A549 (cell line): ENCODE results near the gene LSM3. TPM values are rescaled to one million over a fixed set of nuclear protein-coding genes. Genes with fewer than 3 reads are reported as not detected.

ENCODE experiments used
- ATAC-seq, 2 experiments: fragments of 200-7000 bp in 1 of 2; fragments of >200 bp in 1 of 2; cut with Nextera tagmentation in 1 of 2; cut with Tn5 transposase in 1 of 2; 3 replicates each; pipeline versions ENCODE4 v1.8.0 to v1.9.1; 2018 to 2020; ENCODE audit warnings: mild to moderate bottlenecking in 1 of 2, moderate library complexity in 1 of 2
- CTCF ChIA-PET: fragments of 300-600 bp; sonication (Branson Sonifier 250); formaldehyde crosslinking; extraction: SDS; loops from one replicate; lab custom pipeline; 2021; ENCODE audit warnings: antibody characterized with exemption, inconsistent platforms; lab: Yijun Ruan, JAX
- POLR2A ChIA-PET: fragments of 350-600 bp; formaldehyde crosslinking; extraction: SDS; loops from one replicate; lab custom pipeline; 2021; ENCODE audit warnings: antibody characterized with exemption, inconsistent platforms; lab: Yijun Ruan, JAX
- DNase-seq, 2 experiments: peaks; one replicate each; pipeline versions ENCODE4 v3.0.0 to v3.0.0-alpha.2; 2011 to 2016; ENCODE audit warnings: low read depth in 1 of 2, low spot score in 1 of 2
- FAIRE-seq: peaks from 2 replicates; lab custom pipeline; 2011; peaks lifted over from hg19 to GRCh38; lab: Jason Lieb, UNC
- H3K27ac ChIP-seq, 2 experiments: fragments of >200 bp; sonication (Bioruptor Twin); formaldehyde crosslinking; 3 replicates each; pipeline ENCODE4 v1.5.1; 2016 to 2017
- H3K4me1 ChIP-seq: fragments of >200 bp; sonication (Bioruptor Twin); formaldehyde crosslinking; 3 replicates; pipeline ENCODE4 v1.6.1; 2016
- H3K4me2 ChIP-seq: fragments of >200 bp; sonication (Bioruptor Twin); formaldehyde crosslinking; 3 replicates; pipeline ENCODE4 v1.6.1; 2016
- H3K4me3 ChIP-seq: fragments of >200 bp; sonication (Bioruptor Twin); formaldehyde crosslinking; 3 replicates; pipeline ENCODE4 v1.5.1; 2016
- H3K9me3 ChIP-seq: fragments of >200 bp; sonication (Bioruptor Twin); formaldehyde crosslinking; 3 replicates; pipeline ENCODE4 v1.6.1; 2016
- BHLHE40 ChIP-seq: IDR thresholded peaks from 2 replicates; pipeline ENCODE4 v1.6.1; 2012; ENCODE audit warnings: low read depth, low read length, inconsistent platforms
- CBX8 ChIP-seq: fragments of 200-600 bp; sonication (generic); IDR thresholded peaks from 2 replicates; pipeline ENCODE4 v1.6.1; 2016
- CEBPB ChIP-seq, 2 experiments: fragments of >200 bp in 1 of 2; sonication (Bioruptor Twin) in 1 of 2; formaldehyde crosslinking in 1 of 2; IDR thresholded peaks; 2 replicates each; pipeline ENCODE4 v1.6.1; 2012 to 2016
- EHMT2 ChIP-seq: fragments of 200-600 bp; sonication (generic); IDR thresholded peaks from 2 replicates; pipeline ENCODE4 v1.6.1; 2016; ENCODE audit warnings: antibody characterized with exemption, low read depth, mild to moderate bottlenecking, moderate library complexity
- FOXS1 ChIP-seq: fragments of 250-450 bp; sonication (Bioruptor Pico); IDR thresholded peaks from 2 replicates; pipeline ENCODE4 v1.5.0; 2020; ENCODE audit warnings: mild to moderate bottlenecking, moderate library complexity
- HOXA7 ChIP-seq: fragments of 250-450 bp; sonication (Bioruptor Pico); IDR thresholded peaks from 2 replicates; pipeline ENCODE4 v1.5.0; 2020; ENCODE audit warnings: mild to moderate bottlenecking, moderate library complexity
- HOXB13 ChIP-seq: fragments of 250-450 bp; sonication (Bioruptor Pico); IDR thresholded peaks from 2 replicates; pipeline ENCODE4 v1.5.0; 2020; ENCODE audit warnings: low read depth, mild to moderate bottlenecking, moderate library complexity
- MAZ ChIP-seq: fragments of 150-350 bp; IDR thresholded peaks from 2 replicates; pipeline ENCODE4 v1.6.1; 2014; ENCODE audit warnings: antibody characterized with exemption, low read depth, low read length, borderline replicate concordance
- NPAS2 ChIP-seq: fragments of 250-450 bp; sonication (Bioruptor Pico); IDR thresholded peaks from 2 replicates; pipeline ENCODE4 v1.8.0; 2022; ENCODE audit warnings: mild to moderate bottlenecking, moderate library complexity, borderline replicate concordance
- PBX3 ChIP-seq: IDR thresholded peaks from 2 replicates; pipeline ENCODE4 v1.6.1; 2012
- POLR2A ChIP-seq: IDR thresholded peaks from 2 replicates; pipeline ENCODE4 v1.6.1; 2012; ENCODE audit warnings: mild to moderate bottlenecking, low read length
- RCOR1 ChIP-seq: fragments of 150-350 bp; IDR thresholded peaks from 2 replicates; pipeline ENCODE4 v1.6.1; 2014; ENCODE audit warnings: antibody characterized with exemption, low read length, low read depth
- REST ChIP-seq: fragments of 200-600 bp; sonication (generic); IDR thresholded peaks from 2 replicates; pipeline ENCODE4 v1.6.1; 2016; ENCODE audit warnings: antibody characterized with exemption, mild to moderate bottlenecking, moderate library complexity
- SMC3 ChIP-seq: fragments of >200 bp; sonication (Bioruptor Twin); formaldehyde crosslinking; IDR thresholded peaks from 3 replicates; pipeline ENCODE4 v1.6.1; 2018; ENCODE audit warnings: inconsistent platforms
- SREBF2 ChIP-seq: fragments of 450-650 bp; IDR thresholded peaks from 2 replicates; pipeline ENCODE4 v1.6.1; 2014; ENCODE audit warnings: mild to moderate bottlenecking, moderate library complexity
- TP53 ChIP-seq: fragments of 250-450 bp; sonication (Bioruptor Pico); IDR thresholded peaks from 2 replicates; pipeline ENCODE4 v1.5.0; 2021; ENCODE audit warnings: mild to moderate bottlenecking, moderate library complexity
- ZC3H11A ChIP-seq: fragments of 450-650 bp; IDR thresholded peaks from 2 replicates; pipeline ENCODE4 v1.6.1; 2014; ENCODE audit warnings: antibody characterized with exemption, mild to moderate bottlenecking
- ZFP36 ChIP-seq: fragments of 450-650 bp; IDR thresholded peaks from 2 replicates; pipeline ENCODE4 v1.6.1; 2014; ENCODE audit warnings: borderline replicate concordance; ENCODE audit not compliant: partially characterized antibody
- ZNF302 ChIP-seq: fragments of 250-450 bp; sonication (Bioruptor Pico); IDR thresholded peaks from 2 replicates; pipeline ENCODE4 v1.9.0; 2021; ENCODE audit warnings: inconsistent platforms, mild to moderate bottlenecking, moderate library complexity
- WGBS: methylation state at CpG from one replicate; pipeline ENCODE4 v1.1.6; 2017; ENCODE audit errors: missing lambda C conversion rate; 5-methylcytosine and 5-hydroxymethylcytosine counted together
- polyA plus RNA-seq, 4 experiments: library from polyadenylated mRNA; depleted of rRNA in 3 of 4; stranded (reverse); fragments of >200 nt; fragmentation: RNase III in 1 of 4; extraction: RNeasy Plus Mini Kit Qiagen cat#74134 plus additional on column Dnase treatment in 1 of 4; gene quantifications; 2 replicates in 3 of 4; 3 replicates in 1 of 4; pipeline ENCODE4 v1.2.3, GENCODE V29; 2011 to 2017
- TF ChIP-seq, protein P1 (sequence below): fragments of >200 bp; sonication (Bioruptor Twin); formaldehyde crosslinking; IDR thresholded peaks from 3 replicates; pipeline ENCODE4 v1.5.1; 2016

The LSM3 gene
- polyA plus RNA-seq, 2 of the 4 experiments (the other 2 are of a cell fraction): 23.9 to 32.0 TPM

GRCh38 chr3:14188041-14188754 is 9.6 kb downstream of the LSM3 start:
- 65% methylated on average over 4 of the region's 4 CpGs for WGBS
- CTCF ChIA-PET: interaction anchor here (1.0 kb wide), 2 partner anchors 15 to 16 kb away, joined by 3 to 4 read pairs; no protein-coding TSS in a partner anchor
- H3K9me3 ChIP-seq: no peaks in the 10 kb centered on the region

GRCh38 chr3:14194865-14195264 is 16.2 kb downstream of the LSM3 start:
- ChIA-PET POLR2A (no interaction called here), CTCF (interaction anchor here (1.3 kb wide), 1 partner anchor 8 kb away, joined by 4 read pairs; no protein-coding TSS in a partner anchor)
- Histone ChIP-seq H3K27ac (no peak overlapping the region), H3K4me3 (no peak overlapping the region), H3K4me1 (no peaks in the 10 kb centered on the region), H3K9me3 (no peaks in the 10 kb centered on the region), H3K4me2 (no peak overlapping the region)
- 90% methylated on average over 4 of the region's 4 CpGs for WGBS
- ATAC-seq: no peak
- no peak for FAIRE-seq
- TF ChIP-seq HOXB13 (CRISPR knock-in tag) (no peak), ZNF302 (no peak)
- DNase-seq: no peak

More at GRCh38 chr3:14188041-14188754, 9.6 kb downstream of the LSM3 start:
- ATAC-seq (no peak), DNase-seq (no peak), FAIRE-seq (no peak)
- POLR2A ChIA-PET: interaction anchor here (1.4 kb wide), 1 partner anchor 10 kb away, joined by 4 read pairs; the partner anchor contains the start of genes LSM3 and XPC
- no peak overlapping the region for H3K4me2 ChIP-seq
- no peaks in the 10 kb centered on the region for H3K4me1 ChIP-seq
- no peak overlapping the region for H3K4me3 ChIP-seq
- no peak overlapping the region for H3K27ac ChIP-seq
- no peak for TF ChIP-seq EHMT2
- no peak for TF ChIP-seq CEBPB (IDR thresholded peaks at IDR 0.05)
- TF ChIP-seq POLR2A: no peak
- TF ChIP-seq BHLHE40: no peak

- CTCF ChIA-PET: interaction anchor here (1.0 to 5.4 kb wide), 5 partner anchors 14 to 269 kb away, joined by 3 to 69 read pairs (median 7); no protein-coding TSS in a partner anchor
- FAIRE-seq: no peak
Observed at GRCh38 chr3:14199641-14200040, 21.0 kb downstream of the LSM3 start.

More at GRCh38 chr3:14199641-14200040, 21.0 kb downstream of the LSM3 start:
- Histone ChIP-seq H3K4me1 (no peaks in the 10 kb centered on the region), H3K27ac (no peak overlapping the region), H3K9me3 (no peaks in the 10 kb centered on the region), H3K4me2 (no peak overlapping the region), H3K4me3 (no peak overlapping the region)
- 69% methylated on average over 4 of the region's 4 CpGs for WGBS
- POLR2A ChIA-PET: no interaction called here
- TF ChIP-seq SREBF2 (no peak), SMC3 (no peak), FOXS1 (CRISPR knock-in tag) (no peak), ZFP36 (no peak), CBX8 (no peak), CEBPB (IDR thresholded peaks at IDR 0.05) (no peak), PBX3 (no peak), ZC3H11A (no peak), REST (no peak), EHMT2 (no peak), MAZ (no peak), HOXA7 (CRISPR knock-in tag) (no peak), RCOR1 (no peak), TP53 (CRISPR knock-in tag) (no peak), NPAS2 (CRISPR knock-in tag) (no peak)
- TF ChIP-seq, protein P1, sequence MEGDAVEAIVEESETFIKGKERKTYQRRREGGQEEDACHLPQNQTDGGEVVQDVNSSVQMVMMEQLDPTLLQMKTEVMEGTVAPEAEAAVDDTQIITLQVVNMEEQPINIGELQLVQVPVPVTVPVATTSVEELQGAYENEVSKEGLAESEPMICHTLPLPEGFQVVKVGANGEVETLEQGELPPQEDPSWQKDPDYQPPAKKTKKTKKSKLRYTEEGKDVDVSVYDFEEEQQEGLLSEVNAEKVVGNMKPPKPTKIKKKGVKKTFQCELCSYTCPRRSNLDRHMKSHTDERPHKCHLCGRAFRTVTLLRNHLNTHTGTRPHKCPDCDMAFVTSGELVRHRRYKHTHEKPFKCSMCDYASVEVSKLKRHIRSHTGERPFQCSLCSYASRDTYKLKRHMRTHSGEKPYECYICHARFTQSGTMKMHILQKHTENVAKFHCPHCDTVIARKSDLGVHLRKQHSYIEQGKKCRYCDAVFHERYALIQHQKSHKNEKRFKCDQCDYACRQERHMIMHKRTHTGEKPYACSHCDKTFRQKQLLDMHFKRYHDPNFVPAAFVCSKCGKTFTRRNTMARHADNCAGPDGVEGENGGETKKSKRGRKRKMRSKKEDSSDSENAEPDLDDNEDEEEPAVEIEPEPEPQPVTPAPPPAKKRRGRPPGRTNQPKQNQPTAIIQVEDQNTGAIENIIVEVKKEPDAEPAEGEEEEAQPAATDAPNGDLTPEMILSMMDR: no peak
- DNase-seq: no peak
- ATAC-seq: no peak
